Inferior parietal cortex (tissue), 1 donor: ENCODE results near the gene FAM168A.

Source experiments
- DNase-seq: peaks from one replicate; pipeline ENCODE4 v3.0.0-alpha.2; 2016; ENCODE audit errors: extremely low spot score

The FAM168A gene

GRCh38 chr11:73367482-73368024 is 230.4 kb downstream of the FAM168A start:
- no peak for DNase-seq

GRCh38 chr11:73366953-73367352 is 231.0 kb downstream of the FAM168A start:
- DNase-seq: no peak

GRCh38 chr11:73366265-73366610 is 231.7 kb downstream of the FAM168A start:
- DNase-seq: no peak

GRCh38 chr11:73365352-73366264 is 232.3 kb downstream of the FAM168A start:
- no peak for DNase-seq

- no peak for DNase-seq
Observed at GRCh38 chr11:73363147-73363546, 234.8 kb downstream of the FAM168A start.

GRCh38 chr11:73361953-73362776 is 235.7 kb downstream of the FAM168A start:
- no peak for DNase-seq

GRCh38 chr11:73360743-73361369 is 237.1 kb downstream of the FAM168A start:
- DNase-seq: no peak

- no peak for DNase-seq
Observed at GRCh38 chr11:73359930-73360742, 237.8 kb downstream of the FAM168A start.

GRCh38 chr11:73359341-73359740 is 238.6 kb downstream of the FAM168A start:
- no peak for DNase-seq

GRCh38 chr11:73358071-73358470 is 239.8 kb downstream of the FAM168A start:
- DNase-seq: no peak

- DNase-seq: no peak
Observed at GRCh38 chr11:73356979-73357860, 240.7 kb downstream of the FAM168A start.

- DNase-seq: no peak
Observed at GRCh38 chr11:73355109-73355508, 242.8 kb downstream of the FAM168A start.

GRCh38 chr11:73353422-73353821 is 244.5 kb downstream of the FAM168A start:
- no peak for DNase-seq

- peak; percentile 81 for DNase-seq
Observed at GRCh38 chr11:73350908-73351636, 246.8 kb downstream of the FAM168A start.
